Endothelial cell (in vitro differentiated cells): ENCODE data around the gene ADGRG7. TPM values are rescaled to one million over a fixed set of nuclear protein-coding genes. Genes with fewer than 3 reads are reported as not detected.

Experiments
- DNase-seq: peaks from one replicate; pipeline ENCODE4 v3.0.0; 2021; ENCODE audit warnings: low spot score
- H3K27ac Mint-ChIP-seq: one replicate; pipeline ENCODE4 v1.8.0; 2021; ENCODE audit warnings: mixed read lengths, inconsistent platforms; ENCODE audit not compliant: unreplicated experiment
- H3K27me3 Mint-ChIP-seq: one replicate; pipeline ENCODE4 v1.8.0; 2021; ENCODE audit warnings: mild to moderate bottlenecking, moderate library complexity, mixed read lengths, inconsistent platforms; ENCODE audit not compliant: unreplicated experiment
- H3K36me3 Mint-ChIP-seq: one replicate; pipeline ENCODE4 v1.8.0; 2021; ENCODE audit warnings: mild to moderate bottlenecking, low read depth, mixed read lengths, inconsistent platforms; ENCODE audit not compliant: unreplicated experiment
- H3K4me1 Mint-ChIP-seq: one replicate; pipeline ENCODE4 v1.8.0; 2021; ENCODE audit warnings: mild to moderate bottlenecking, mixed read lengths, inconsistent platforms; ENCODE audit not compliant: unreplicated experiment
- H3K4me3 Mint-ChIP-seq: one replicate; pipeline ENCODE4 v1.8.0; 2021; ENCODE audit warnings: mild to moderate bottlenecking, mixed read lengths, inconsistent platforms; ENCODE audit not compliant: unreplicated experiment
- H3K9me3 Mint-ChIP-seq: one replicate; pipeline ENCODE4 v1.8.0; 2021; ENCODE audit warnings: mixed read lengths, inconsistent platforms; ENCODE audit not compliant: unreplicated experiment
- CTCF ChIP-seq: fragments of 200-600 bp; sonication (generic); IDR thresholded peaks from one replicate; pipeline ENCODE4 v1.5.0; 2021; ENCODE audit warnings: antibody characterized with exemption; ENCODE audit not compliant: unreplicated experiment
- total RNA-seq: library from RNA; stranded (reverse); fragmentation: NEBNext Ultra II Directional; extraction: Animal tissue kit (Norgen Biotek cat#: 25700); gene quantifications from one replicate; pipeline ENCODE4 v1.2.1, GENCODE V29; 2021; ENCODE audit not compliant: unreplicated experiment

Gene ADGRG7
- total RNA-seq, 1 donor from 2014 or later: not detected

- H3K36me3 Mint-ChIP-seq: no peaks in the 10 kb centered on the region
- H3K9me3 Mint-ChIP-seq: peaks cover 3% of the 10 kb centered on the region
- H3K27ac Mint-ChIP-seq: no peak overlapping the region
- no peaks in the 10 kb centered on the region for H3K27me3 Mint-ChIP-seq
- DNase-seq: no peak
- H3K4me1 Mint-ChIP-seq: no peaks in the 10 kb centered on the region
- H3K4me3 Mint-ChIP-seq: no peak overlapping the region
- no peak for TF ChIP-seq CTCF
Observed at GRCh38 chr3:100586832-100587231, 22.6 kb upstream of the ADGRG7 start.

GRCh38 chr3:100588251-100588650 is 21.1 kb upstream of the ADGRG7 start:
- no peaks in the 10 kb centered on the region for H3K27me3 Mint-ChIP-seq
- peaks cover 3% of the 10 kb centered on the region for H3K9me3 Mint-ChIP-seq

GRCh38 chr3:100590114-100590839 is 19.1 kb upstream of the ADGRG7 start:
- Mint-ChIP-seq H3K36me3 (no peaks in the 10 kb centered on the region), H3K4me3 (peak overlapping the region; percentile 28), H3K9me3 (peaks cover 3% of the 10 kb centered on the region), H3K27me3 (no peaks in the 10 kb centered on the region), H3K27ac (no peak overlapping the region), H3K4me1 (no peaks in the 10 kb centered on the region)
- peak; percentile 97 for TF ChIP-seq CTCF
- DNase-seq: peak; percentile 64

More at GRCh38 chr3:100588251-100588650, 21.1 kb upstream of the ADGRG7 start:
- DNase-seq: no peak
- no peak for TF ChIP-seq CTCF
- no peak overlapping the region for H3K27ac Mint-ChIP-seq
- H3K4me1 Mint-ChIP-seq: no peaks in the 10 kb centered on the region
- no peaks in the 10 kb centered on the region for H3K36me3 Mint-ChIP-seq
- H3K4me3 Mint-ChIP-seq: no peak overlapping the region

- DNase-seq: no peak
- no peaks in the 10 kb centered on the region for H3K4me1 Mint-ChIP-seq
- H3K27ac Mint-ChIP-seq: no peak overlapping the region
- H3K9me3 Mint-ChIP-seq: peaks cover 3% of the 10 kb centered on the region
- no peaks in the 10 kb centered on the region for H3K36me3 Mint-ChIP-seq
- H3K4me3 Mint-ChIP-seq: no peak overlapping the region
- no peaks in the 10 kb centered on the region for H3K27me3 Mint-ChIP-seq
- TF ChIP-seq CTCF: peak; percentile 48
Observed at GRCh38 chr3:100590840-100591147, 18.6 kb upstream of the ADGRG7 start.

GRCh38 chr3:100591411-100591810 is 18.0 kb upstream of the ADGRG7 start:
- no peak overlapping the region for H3K27ac Mint-ChIP-seq
- no peaks in the 10 kb centered on the region for H3K36me3 Mint-ChIP-seq
- H3K27me3 Mint-ChIP-seq: no peaks in the 10 kb centered on the region
- H3K9me3 Mint-ChIP-seq: peaks cover under 1% of the 10 kb centered on the region
- no peak overlapping the region for H3K4me3 Mint-ChIP-seq
- TF ChIP-seq CTCF: no peak
- no peaks in the 10 kb centered on the region for H3K4me1 Mint-ChIP-seq
- DNase-seq: no peak
